Psoas muscle (tissue), 8 donors: ENCODE results near the gene SAMD4A. TPM values are rescaled to one million over a fixed set of nuclear protein-coding genes. Genes with fewer than 3 reads are reported as not detected.

Source experiments
- ATAC-seq, 4 donors: fragments of 200-7000 bp; cut with Tn5 transposase; one replicate each; pipeline ENCODE4 v1.9.1; 2020; ENCODE audit warnings: moderate library complexity in 3 of 4, mild to moderate bottlenecking in 2 of 4
- DNase-seq, 2 donors: peaks; one replicate each; pipeline ENCODE4 v3.0.0-alpha.2; 2020
- H3K27ac ChIP-seq: fragments of 200-600 bp; one replicate; pipeline ENCODE4 v1.8.0; 2022
- H3K27me3 ChIP-seq, 3 donors: fragments of 200-600 bp in 1 of 3; one replicate each; pipeline versions ENCODE4 v1.6.1 to v1.8.0; 2013 to 2022; ENCODE audit warnings: low read length in 2 of 3, mild to moderate bottlenecking in 2 of 3, moderate library complexity in 1 of 3; ENCODE audit not compliant: insufficient read depth in 3 of 3
- H3K36me3 ChIP-seq, 2 donors: fragments of 200-600 bp in 1 of 2; one replicate each; pipeline versions ENCODE4 v1.6.1 to v1.8.0; 2013 to 2022; ENCODE audit warnings: low read depth in 1 of 2, mild to moderate bottlenecking in 1 of 2, moderate library complexity in 1 of 2; ENCODE audit not compliant: insufficient read depth in 1 of 2
- H3K4me1 ChIP-seq: fragments of 200-600 bp; one replicate; pipeline ENCODE4 v1.8.0; 2022
- H3K4me3 ChIP-seq: fragments of 200-600 bp; one replicate; pipeline ENCODE4 v1.8.0; 2022; ENCODE audit warnings: mild to moderate bottlenecking
- H3K9me3 ChIP-seq: fragments of 200-600 bp; one replicate; pipeline ENCODE4 v1.8.0; 2022
- WGBS, 3 donors: extraction: QIAGEN DNeasy Blood & Tissue Kit; methylation state at CpG; one replicate each; pipeline versions ENCODE4 v1.1.6 to v1.1.7; 2013; 5-methylcytosine and 5-hydroxymethylcytosine counted together
- intact Hi-C, 2 donors: fragments of 100-400 bp; cut with DNase I; formaldehyde crosslinking; loops; one replicate each; pipeline versions ENCODE4 v1.11.0 to v1.14.2; 2022
- polyA plus RNA-seq, 3 donors: library from polyadenylated mRNA; stranded (reverse); fragments of 200-250 nt; gene quantifications; one replicate each; pipeline ENCODE4 v1.2.3, GENCODE V29; 2013
- total RNA-seq, 4 donors: library from RNA; stranded (reverse); fragmentation: NEBNext Ultra II Directional in 2 of 4; extraction: Animal tissue kit (Norgen Biotek cat#: 25700) in 2 of 4; gene quantifications; one replicate each; pipeline versions ENCODE4 v1.2.1 to v1.2.4, GENCODE V29; 2021 to 2023
- TF ChIP-seq, protein P1 (sequence below): fragments of 200-600 bp; IDR thresholded peaks from one replicate; pipeline ENCODE4 v1.8.0; 2022; ENCODE audit warnings: antibody characterized with exemption
- donor health status: healthy with polysubstance abuse.
- donor health status: DM: no; HTN: no; CAD: no; lungs with moderate emphysema.
- donor health status: Bipolar disorder and iron deficiency.
- donor health status: healthy.
- donor health status: DM: yes; HTN: yes; CAD: no.
- donor health status: DM: no; HTN: no; CAD: no.
- donor health status: DM: no; HTN: no; CAD: no.
- donor health status: DM: yes; HTN: yes; CAD: no.

SAMD4A gene
- total and polyA plus RNA-seq, 7 donors: 9.6 to 139 (median 67.9) TPM

DNA sequence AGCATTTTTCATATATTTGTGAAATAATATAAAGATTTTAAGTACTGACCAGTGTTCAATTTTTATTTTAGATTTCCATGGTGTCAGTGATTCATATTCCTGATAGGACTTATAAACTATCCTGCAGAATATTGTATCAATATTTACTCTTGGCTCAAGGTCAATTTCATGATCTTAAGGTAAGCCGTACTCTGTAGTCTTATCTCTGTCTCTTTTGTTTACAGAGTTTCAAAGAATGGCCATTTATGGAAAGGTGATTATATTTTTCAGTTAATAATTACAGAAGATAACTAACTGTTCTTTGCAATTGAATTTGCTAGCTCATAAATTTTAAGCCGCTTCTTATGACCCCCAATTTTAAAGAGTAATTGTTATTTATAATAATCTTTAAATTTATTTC is 29.3 kb upstream of the SAMD4A start:
- DNase-seq (no peak), ATAC-seq (no peak)
- no peaks in the 10 kb centered on the region for H3K27me3 ChIP-seq
- no peak overlapping the region for H3K4me3 ChIP-seq
- intact Hi-C loops: no loop called here
- no peak overlapping the region for H3K27ac ChIP-seq
- TF ChIP-seq, protein P1, sequence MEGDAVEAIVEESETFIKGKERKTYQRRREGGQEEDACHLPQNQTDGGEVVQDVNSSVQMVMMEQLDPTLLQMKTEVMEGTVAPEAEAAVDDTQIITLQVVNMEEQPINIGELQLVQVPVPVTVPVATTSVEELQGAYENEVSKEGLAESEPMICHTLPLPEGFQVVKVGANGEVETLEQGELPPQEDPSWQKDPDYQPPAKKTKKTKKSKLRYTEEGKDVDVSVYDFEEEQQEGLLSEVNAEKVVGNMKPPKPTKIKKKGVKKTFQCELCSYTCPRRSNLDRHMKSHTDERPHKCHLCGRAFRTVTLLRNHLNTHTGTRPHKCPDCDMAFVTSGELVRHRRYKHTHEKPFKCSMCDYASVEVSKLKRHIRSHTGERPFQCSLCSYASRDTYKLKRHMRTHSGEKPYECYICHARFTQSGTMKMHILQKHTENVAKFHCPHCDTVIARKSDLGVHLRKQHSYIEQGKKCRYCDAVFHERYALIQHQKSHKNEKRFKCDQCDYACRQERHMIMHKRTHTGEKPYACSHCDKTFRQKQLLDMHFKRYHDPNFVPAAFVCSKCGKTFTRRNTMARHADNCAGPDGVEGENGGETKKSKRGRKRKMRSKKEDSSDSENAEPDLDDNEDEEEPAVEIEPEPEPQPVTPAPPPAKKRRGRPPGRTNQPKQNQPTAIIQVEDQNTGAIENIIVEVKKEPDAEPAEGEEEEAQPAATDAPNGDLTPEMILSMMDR: no peak
- H3K4me1 ChIP-seq: no peaks in the 10 kb centered on the region
- H3K36me3 ChIP-seq: peaks cover 0 to 46% of the 10 kb centered on the region in 2 donors
- WGBS, 3 donors: 97% methylated on average over 2 of the region's 2 CpGs
- H3K9me3 ChIP-seq: no peaks in the 10 kb centered on the region

DNA sequence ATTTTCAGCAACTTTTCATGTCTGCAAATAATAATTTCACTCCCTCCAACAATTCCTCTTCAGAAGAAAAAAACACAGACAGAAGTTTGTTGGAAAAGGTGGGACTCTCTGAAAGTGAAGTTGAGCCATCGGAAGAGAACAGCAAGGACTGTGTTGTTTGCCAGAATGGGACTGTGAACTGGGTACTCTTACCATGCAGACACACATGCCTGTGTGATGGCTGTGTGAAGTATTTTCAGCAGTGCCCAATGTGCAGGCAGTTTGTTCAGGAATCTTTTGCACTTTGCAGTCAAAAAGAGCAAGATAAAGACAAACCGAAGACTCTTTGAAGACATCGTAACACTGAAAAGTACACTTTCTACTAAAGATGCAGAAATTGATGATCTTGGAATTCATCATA is 28.9 kb upstream of the SAMD4A start:
- H3K4me1 ChIP-seq: no peaks in the 10 kb centered on the region
- H3K4me3 ChIP-seq: no peak overlapping the region
- no peaks in the 10 kb centered on the region for H3K9me3 ChIP-seq
- DNase-seq (no peak), ATAC-seq (no peak)
- no peak overlapping the region for H3K27ac ChIP-seq
- TF ChIP-seq, protein P1: no peak
- no peaks in the 10 kb centered on the region for H3K27me3 ChIP-seq
- WGBS, 3 donors: 90 to 98% (median 95%) methylated on average over 3 of the region's 3 CpGs
- intact Hi-C loops: no loop called here
- H3K36me3 ChIP-seq: peaks cover 0 to 46% of the 10 kb centered on the region in 2 donors

DNA sequence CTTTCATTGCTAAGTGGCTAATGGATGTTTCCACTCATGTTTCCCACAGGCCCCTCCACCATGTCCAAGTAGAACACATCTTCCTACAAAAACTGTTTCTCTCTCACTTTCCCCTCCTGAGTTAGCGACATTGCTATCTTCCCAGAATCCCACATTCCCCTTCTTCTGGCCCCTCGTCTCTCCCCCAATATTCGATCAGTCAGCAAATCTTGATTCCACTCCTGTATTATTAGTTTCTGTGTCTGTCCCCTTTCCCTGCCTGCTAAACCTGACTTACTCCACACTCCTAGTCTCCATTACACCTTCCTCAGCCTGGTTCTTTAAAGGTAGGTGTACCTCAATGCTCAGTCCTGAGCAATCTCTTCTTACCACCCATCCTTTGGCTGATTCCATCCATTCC is 19.3 kb upstream of the SAMD4A start:
- DNase-seq (no peak), ATAC-seq (no peak)
- no peaks in the 10 kb centered on the region for H3K4me1 ChIP-seq
- no peaks in the 10 kb centered on the region for H3K27me3 ChIP-seq
- H3K9me3 ChIP-seq: no peaks in the 10 kb centered on the region
- intact Hi-C loops: no loop called here
- H3K36me3 ChIP-seq: no peaks in the 10 kb centered on the region
- TF ChIP-seq, protein P1: no peak
- WGBS, 3 donors: 94 to 97% (median 96%) methylated on average over 3 of the region's 3 CpGs
- no peak overlapping the region for H3K27ac ChIP-seq
- no peak overlapping the region for H3K4me3 ChIP-seq

DNA sequence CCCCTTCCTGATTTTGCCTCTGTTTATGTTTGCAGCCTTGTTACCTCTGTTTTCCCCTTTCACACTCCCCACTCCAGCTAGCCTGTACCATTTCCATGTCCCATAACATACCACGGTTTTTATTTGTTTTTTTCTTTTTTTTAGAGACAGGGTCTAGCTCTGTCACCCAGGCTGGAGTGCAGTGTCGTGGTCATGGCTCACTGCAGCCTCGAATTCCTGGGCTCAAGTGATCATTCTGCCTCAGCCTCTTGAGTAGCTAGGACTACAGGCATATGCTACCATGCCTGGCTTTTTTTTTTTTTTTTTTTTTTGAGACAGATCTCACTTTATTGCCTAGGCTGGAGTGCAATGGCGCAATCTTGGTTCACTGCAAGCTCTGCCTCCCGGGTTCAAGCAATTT is 18.4 kb upstream of the SAMD4A start:
- intact Hi-C loops: no loop called here
- H3K27ac ChIP-seq: no peak overlapping the region

DNA sequence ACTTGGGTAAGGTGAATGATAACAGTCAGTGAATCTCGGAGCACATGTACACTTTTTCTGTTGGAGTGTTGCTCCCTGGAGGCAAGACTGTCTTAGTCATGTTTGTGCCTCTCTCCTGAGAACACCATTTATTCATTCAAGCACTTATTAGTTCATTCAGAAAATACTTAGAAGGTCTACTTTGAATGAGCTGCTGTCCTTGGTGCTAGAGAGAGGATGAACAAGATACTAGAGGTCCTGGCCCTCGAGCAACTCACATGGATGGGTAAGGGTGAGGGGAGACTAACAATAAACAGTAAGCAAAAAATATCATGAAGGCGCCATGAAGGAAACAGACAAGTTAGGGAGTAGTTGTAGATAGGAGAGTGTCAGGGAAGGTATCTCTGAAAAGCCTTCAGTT is 17.1 kb upstream of the SAMD4A start:
- no peaks in the 10 kb centered on the region for H3K27me3 ChIP-seq
- H3K27ac ChIP-seq: no peak overlapping the region
- DNase-seq (no peak), ATAC-seq (no peak)
- 82 to 91% (median 82%) methylated on average over 3 of the region's 3 CpGs for WGBS, 3 donors
- TF ChIP-seq, protein P1: no peak
- no peaks in the 10 kb centered on the region for H3K9me3 ChIP-seq
- intact Hi-C loops: no loop called here
- no peaks in the 10 kb centered on the region for H3K4me1 ChIP-seq
- H3K36me3 ChIP-seq: no peaks in the 10 kb centered on the region
- no peak overlapping the region for H3K4me3 ChIP-seq

More for the DNA sequence above, 18.4 kb upstream of the SAMD4A start:
- WGBS, 3 donors: 83 to 87% (median 84%) methylated on average over 5 of the region's 5 CpGs
- TF ChIP-seq, protein P1: no peak
- Histone ChIP-seq H3K4me3 (no peak overlapping the region), H3K4me1 (no peaks in the 10 kb centered on the region), H3K9me3 (no peaks in the 10 kb centered on the region), H3K27me3 (no peaks in the 10 kb centered on the region), H3K36me3 (no peaks in the 10 kb centered on the region)
- ATAC-seq (no peak), DNase-seq (no peak)
